Measurements from ENCODE around the gene XPR1.

GRCh38 chr1:180912211-180912800, 280.5 kb downstream of the XPR1 start:
- no peak for TF ChIP-seq POLR2A (IDR thresholded peaks at IDR 0.05)
- TF ChIP-seq CTCF (IDR thresholded peaks at IDR 0.05): no peak
- TF ChIP-seq EP300 (IDR thresholded peaks at IDR 0.05): no peak
